Osteoblast (primary cell): ENCODE results near the gene FAM184A. TPM values are rescaled to one million over a fixed set of nuclear protein-coding genes. Genes with fewer than 3 reads are reported as not detected.

Experiments
- DNase-seq: peaks from one replicate; pipeline ENCODE4 v3.0.0; 2011; ENCODE audit warnings: low spot score, mixed read lengths; ENCODE audit not compliant: insufficient read length; ENCODE audit errors: missing footprints
- H2AFZ ChIP-seq: 2 replicates; pipeline ENCODE4 v1.6.0; 2011; ENCODE audit warnings: mild to moderate bottlenecking, low read length
- H3K27ac ChIP-seq: 2 replicates; pipeline ENCODE4 v1.5.1; 2011; ENCODE audit warnings: mild to moderate bottlenecking, low read depth, low read length, moderate library complexity
- H3K27me3 ChIP-seq: 2 replicates; pipeline ENCODE4 v1.6.0; 2012; ENCODE audit warnings: mild to moderate bottlenecking, control low read depth, inconsistent platforms, low read length, moderate library complexity; ENCODE audit not compliant: insufficient read depth
- H3K36me3 ChIP-seq: 2 replicates; pipeline ENCODE4 v1.5.1; 2011; ENCODE audit warnings: mild to moderate bottlenecking, low read length, control low read depth, moderate library complexity; ENCODE audit not compliant: insufficient read depth
- H3K4me1 ChIP-seq: 2 replicates; pipeline ENCODE4 v1.5.1; 2011; ENCODE audit warnings: mild to moderate bottlenecking, low read length, control low read depth, moderate library complexity; ENCODE audit not compliant: insufficient read depth
- H3K4me2 ChIP-seq: 2 replicates; pipeline ENCODE4 v1.6.0; 2011; ENCODE audit warnings: mild to moderate bottlenecking, low read length; ENCODE audit not compliant: insufficient read depth
- H3K4me3 ChIP-seq: fragments of 200-600 bp; sonication (generic); 3 replicates; pipeline ENCODE4 v1.5.1; 2012; ENCODE audit warnings: mild to moderate bottlenecking, low read length, inconsistent platforms; ENCODE audit not compliant: insufficient read depth
- H3K79me2 ChIP-seq: 2 replicates; pipeline ENCODE4 v1.6.0; 2012; ENCODE audit warnings: mild to moderate bottlenecking, low read length, control low read depth, inconsistent platforms; ENCODE audit not compliant: insufficient read depth
- H3K9me3 ChIP-seq: 2 replicates; pipeline ENCODE4 v1.5.1; 2011; ENCODE audit warnings: low read depth, low read length, control low read depth
- H4K20me1 ChIP-seq: 2 replicates; pipeline ENCODE4 v1.6.0; 2012; ENCODE audit warnings: mild to moderate bottlenecking, low read length, control low read depth; ENCODE audit not compliant: insufficient read depth
- CTCF ChIP-seq: IDR thresholded peaks from 2 replicates; pipeline ENCODE4 v1.5.1; 2011; ENCODE audit warnings: mild to moderate bottlenecking, low read depth, low read length, moderate library complexity; ENCODE audit errors: extremely low read depth
- total RNA-seq: library from RNA; depleted of rRNA; stranded (reverse); fragments of >200 nt; gene quantifications from 2 replicates; pipeline ENCODE4 v1.2.3, GENCODE V29; 2012

Gene FAM184A
- total RNA-seq, 1 donor, result 0.36 TPM

- Histone ChIP-seq H4K20me1 (no peaks in the 10 kb centered on the region), H3K4me2 (no peak overlapping the region), H2AFZ (no peak overlapping the region), H3K4me1 (no peaks in the 10 kb centered on the region), H3K36me3 (no peaks in the 10 kb centered on the region), H3K27ac (no peak overlapping the region), H3K9me3 (no peaks in the 10 kb centered on the region), H3K4me3 (no peak overlapping the region), H3K27me3 (peaks cover 17% of the 10 kb centered on the region), H3K79me2 (no peaks in the 10 kb centered on the region)
- no peak for DNase-seq
- TF ChIP-seq CTCF, result no peak
Measured at GRCh38 chr6:119071576-119071975, 6.9 kb downstream of the FAM184A start.

- Histone ChIP-seq H2AFZ (no peak overlapping the region), H4K20me1 (no peaks in the 10 kb centered on the region), H3K36me3 (no peaks in the 10 kb centered on the region), H3K4me1 (no peaks in the 10 kb centered on the region), H3K27ac (no peak overlapping the region), H3K4me2 (no peak overlapping the region), H3K9me3 (no peaks in the 10 kb centered on the region), H3K4me3 (no peak overlapping the region), H3K27me3 (no peaks in the 10 kb centered on the region), H3K79me2 (no peaks in the 10 kb centered on the region)
- no peak for TF ChIP-seq CTCF
- no peak for DNase-seq
Measured at GRCh38 chr6:119067091-119067490, 11.4 kb downstream of the FAM184A start.

- Histone ChIP-seq H3K4me3 (no peak overlapping the region), H3K27me3 (no peaks in the 10 kb centered on the region), H3K4me1 (no peaks in the 10 kb centered on the region), H3K27ac (no peak overlapping the region), H3K79me2 (no peaks in the 10 kb centered on the region), H3K9me3 (no peaks in the 10 kb centered on the region), H4K20me1 (no peaks in the 10 kb centered on the region), H3K4me2 (no peak overlapping the region), H2AFZ (no peak overlapping the region), H3K36me3 (no peaks in the 10 kb centered on the region)
- no peak for DNase-seq
- no peak for TF ChIP-seq CTCF
Measured at GRCh38 chr6:119066517-119066916, 11.9 kb downstream of the FAM184A start.

- TF ChIP-seq CTCF, result no peak
- H2AFZ ChIP-seq, result no peak overlapping the region
- H4K20me1 ChIP-seq, result no peaks in the 10 kb centered on the region
- no peak overlapping the region for H3K4me3 ChIP-seq
- no peaks in the 10 kb centered on the region for H3K36me3 ChIP-seq
- no peaks in the 10 kb centered on the region for H3K9me3 ChIP-seq
- H3K4me2 ChIP-seq, result no peak overlapping the region
- DNase-seq, result no peak
- H3K4me1 ChIP-seq, result no peaks in the 10 kb centered on the region
- H3K27ac ChIP-seq, result no peak overlapping the region
- H3K79me2 ChIP-seq, result no peaks in the 10 kb centered on the region
- no peaks in the 10 kb centered on the region for H3K27me3 ChIP-seq
Measured at GRCh38 chr6:119065955-119066354, 12.5 kb downstream of the FAM184A start.
